Measurements from ENCODE around the gene MGAT4A.

DNA sequence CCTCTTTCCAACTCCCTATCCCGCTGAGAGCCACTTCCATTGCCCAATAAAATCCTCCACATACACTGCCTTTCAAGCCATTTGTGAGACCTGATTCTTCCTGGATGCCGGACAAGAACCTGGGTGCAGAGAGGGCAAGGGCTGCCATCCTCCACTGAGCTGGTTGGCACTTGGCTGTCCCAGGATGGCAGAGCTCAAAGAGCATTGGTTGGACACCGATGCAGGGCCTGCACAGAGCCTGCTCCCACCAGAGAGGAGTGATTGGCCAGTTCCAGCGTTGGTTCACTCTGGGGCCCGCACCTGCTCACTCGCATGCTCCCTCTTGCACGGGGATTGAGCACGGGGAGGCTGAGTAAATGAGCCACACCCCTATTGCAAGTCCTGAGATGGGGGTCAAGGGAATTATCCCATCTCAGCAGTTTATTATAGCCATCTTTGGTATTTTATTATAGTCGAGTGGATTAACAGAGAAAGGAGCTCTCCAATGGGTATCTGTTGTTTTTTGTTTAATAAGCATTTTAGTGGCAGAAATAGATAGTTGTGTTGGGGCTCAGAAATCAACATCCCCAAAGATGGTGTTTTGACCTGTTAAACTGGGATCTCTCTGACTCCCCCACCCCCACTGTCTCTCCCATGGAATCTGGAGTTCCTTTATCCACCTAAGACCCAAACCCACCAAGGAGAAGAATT, 19.8 kb upstream of the MGAT4A start:
- TF ChIP-seq GTF2F1 (IDR thresholded peaks at IDR 0.05; ENCODE audit: borderline replicate concordance, low read depth, low read length) (no peak), POLR2AphosphoS5 (IDR thresholded peaks at IDR 0.05; ENCODE audit: low read depth, low read length) (no peak), EP300 (IDR thresholded peaks at IDR 0.05; ENCODE audit: borderline replicate concordance in 1 of 2, low read depth in 2 of 2, low read length in 2 of 2) (no peak), CREB1 (IDR thresholded peaks at IDR 0.05) (no peak), POLR2A (IDR thresholded peaks at IDR 0.05; ENCODE audit: control extremely low read depth in 1 of 2, low read depth in 2 of 2, low read length in 2 of 2) (no peak), EZH2 (IDR thresholded peaks at IDR 0.05; ENCODE audit: low read depth, low read length, severe bottlenecking) (no peak), CHD2 (IDR thresholded peaks at IDR 0.05; ENCODE audit: low read length) (no peak), SAP30 (IDR thresholded peaks at IDR 0.05; ENCODE audit: insufficient read depth, insufficient replicate concordance, low read length) (no peak), SUZ12 (IDR thresholded peaks at IDR 0.05; ENCODE audit: low read length) (no peak), RFX5 (IDR thresholded peaks at IDR 0.05; ENCODE audit: borderline replicate concordance, low read depth, low read length) (no peak), JUN (IDR thresholded peaks at IDR 0.05; ENCODE audit: low read depth, low read length) (no peak), MAX (IDR thresholded peaks at IDR 0.05) (no peak), HDAC2 (IDR thresholded peaks at IDR 0.05; ENCODE audit: borderline replicate concordance in 1 of 2, low read depth in 2 of 2, low read length in 2 of 2) (no peak)
- TF ChIP-seq, protein P1, sequence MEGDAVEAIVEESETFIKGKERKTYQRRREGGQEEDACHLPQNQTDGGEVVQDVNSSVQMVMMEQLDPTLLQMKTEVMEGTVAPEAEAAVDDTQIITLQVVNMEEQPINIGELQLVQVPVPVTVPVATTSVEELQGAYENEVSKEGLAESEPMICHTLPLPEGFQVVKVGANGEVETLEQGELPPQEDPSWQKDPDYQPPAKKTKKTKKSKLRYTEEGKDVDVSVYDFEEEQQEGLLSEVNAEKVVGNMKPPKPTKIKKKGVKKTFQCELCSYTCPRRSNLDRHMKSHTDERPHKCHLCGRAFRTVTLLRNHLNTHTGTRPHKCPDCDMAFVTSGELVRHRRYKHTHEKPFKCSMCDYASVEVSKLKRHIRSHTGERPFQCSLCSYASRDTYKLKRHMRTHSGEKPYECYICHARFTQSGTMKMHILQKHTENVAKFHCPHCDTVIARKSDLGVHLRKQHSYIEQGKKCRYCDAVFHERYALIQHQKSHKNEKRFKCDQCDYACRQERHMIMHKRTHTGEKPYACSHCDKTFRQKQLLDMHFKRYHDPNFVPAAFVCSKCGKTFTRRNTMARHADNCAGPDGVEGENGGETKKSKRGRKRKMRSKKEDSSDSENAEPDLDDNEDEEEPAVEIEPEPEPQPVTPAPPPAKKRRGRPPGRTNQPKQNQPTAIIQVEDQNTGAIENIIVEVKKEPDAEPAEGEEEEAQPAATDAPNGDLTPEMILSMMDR (IDR thresholded peaks at IDR 0.05; ENCODE audit: control extremely low read depth in 1 of 3, insufficient read depth in 1 of 3, low read depth in 1 of 3, low read length in 3 of 3) = no peak

All from H1 (cell line).